Thymus (tissue), 11 donors: ENCODE measurements around the gene CTNND2. TPM values are rescaled to one million over a fixed set of nuclear protein-coding genes. Genes with fewer than 3 reads are reported as not detected.
"Not testable (repeated sequence)": the region's sequence is repeated elsewhere in the genome, so short reads cannot be mapped to it uniquely, and the experiment has no call there.

Experiments
- DNase-seq, 9 donors: peaks; one replicate each; pipeline ENCODE4 v3.0.0-alpha.2; 2013; ENCODE audit warnings: low spot score in 9 of 9, low read depth in 6 of 9, missing footprints in 1 of 9
- H3K27ac ChIP-seq, 2 donors: one replicate each; pipeline ENCODE4 v1.5.1; 2013; ENCODE audit warnings: control low read depth in 1 of 2, low read depth in 1 of 2, low read length in 1 of 2, mild to moderate bottlenecking in 1 of 2, moderate library complexity in 1 of 2
- H3K27me3 ChIP-seq, 2 donors: one replicate each; pipeline ENCODE4 v1.5.1; 2013; ENCODE audit warnings: low read length in 1 of 2; ENCODE audit not compliant: control insufficient read depth in 2 of 2, insufficient read depth in 1 of 2
- H3K36me3 ChIP-seq, 2 donors: one replicate each; pipeline ENCODE4 v1.5.1; 2013; ENCODE audit warnings: low read length in 1 of 2, mild to moderate bottlenecking in 1 of 2, moderate library complexity in 1 of 2; ENCODE audit not compliant: control insufficient read depth in 2 of 2, insufficient read depth in 2 of 2
- H3K4me1 ChIP-seq, 2 donors: one replicate each; pipeline ENCODE4 v1.5.1; 2013; ENCODE audit warnings: low read length in 2 of 2; ENCODE audit not compliant: control insufficient read depth in 2 of 2, insufficient read depth in 2 of 2
- H3K4me3 ChIP-seq, 2 donors: one replicate each; pipeline ENCODE4 v1.5.1; 2013; ENCODE audit warnings: low read length in 2 of 2, control low read depth in 1 of 2, mild to moderate bottlenecking in 1 of 2
- H3K9me3 ChIP-seq, 2 donors: one replicate each; pipeline ENCODE4 v1.5.1; 2013; ENCODE audit warnings: low read length in 1 of 2, mild to moderate bottlenecking in 1 of 2; ENCODE audit not compliant: control insufficient read depth in 2 of 2, insufficient read depth in 1 of 2
- WGBS: extraction: QIAGEN DNeasy Blood & Tissue Kit; methylation state at CpG from one replicate; pipeline ENCODE4 v1.1.7; 2013; 5-methylcytosine and 5-hydroxymethylcytosine counted together
- polyA plus RNA-seq: library from polyadenylated mRNA; stranded (reverse); fragments of 200-250 nt; gene quantifications from one replicate; pipeline ENCODE4 v1.2.3, GENCODE V29; 2013
- total RNA-seq: library from RNA; stranded (reverse); fragments of 120-200 nt; gene quantifications from one replicate; pipeline ENCODE4 v1.2.4, GENCODE V29; 2013
- donor health status: healthy.

CTNND2 gene
- total and polyA plus RNA-seq, 2 donors, result 0.41 to 0.42 TPM

GRCh38 chr5:11076945-11077613, 827.2 kb downstream of the CTNND2 start:
- Histone ChIP-seq H3K27ac (no peak overlapping the region), H3K4me3 (no peak overlapping the region), H3K27me3 (no peaks in the 10 kb centered on the region), H3K9me3 (no peaks in the 10 kb centered on the region), H3K4me1 (no peaks in the 10 kb centered on the region), H3K36me3 (no peaks in the 10 kb centered on the region)
- DNase-seq, result no peak
- WGBS, result 94% methylated on average over 4 of the region's 4 CpGs

- no peaks in the 10 kb centered on the region for H3K4me1 ChIP-seq
- 82% methylated on average over 12 of the region's 12 CpGs for WGBS
- no peaks in the 10 kb centered on the region for H3K9me3 ChIP-seq
- H3K4me3 ChIP-seq, result no peak overlapping the region
- no peaks in the 10 kb centered on the region for H3K36me3 ChIP-seq
- no peaks in the 10 kb centered on the region for H3K27me3 ChIP-seq
- no peak for DNase-seq
- H3K27ac ChIP-seq, result no peak overlapping the region
These were observed 829.0 kb downstream of the CTNND2 start for GRCh38 chr5:11075035-11075805.

- Histone ChIP-seq H3K4me3 (no peak overlapping the region), H3K27me3 (no peaks in the 10 kb centered on the region), H3K27ac (no peak overlapping the region), H3K9me3 (no peaks in the 10 kb centered on the region), H3K4me1 (no peaks in the 10 kb centered on the region), H3K36me3 (no peaks in the 10 kb centered on the region)
- no peak for DNase-seq
- 96% methylated on average over 5 of the region's 5 CpGs for WGBS
These were observed 831.7 kb downstream of the CTNND2 start for GRCh38 chr5:11072568-11072967.

GRCh38 chr5:11072076-11072475, 832.2 kb downstream of the CTNND2 start:
- DNase-seq, result no peak
- no peaks in the 10 kb centered on the region for H3K36me3 ChIP-seq
- H3K27me3 ChIP-seq, result no peaks in the 10 kb centered on the region
- 86% methylated on average over 1 of the region's 1 CpG for WGBS
- H3K4me1 ChIP-seq, result no peaks in the 10 kb centered on the region
- no peak overlapping the region for H3K4me3 ChIP-seq
- H3K27ac ChIP-seq, result no peak overlapping the region
- no peaks in the 10 kb centered on the region for H3K9me3 ChIP-seq

GRCh38 chr5:11069041-11069440, 835.2 kb downstream of the CTNND2 start:
- no peaks in the 10 kb centered on the region for H3K36me3 ChIP-seq
- no peaks in the 10 kb centered on the region for H3K9me3 ChIP-seq
- WGBS, result 95% methylated on average over 3 of the region's 3 CpGs
- H3K4me3 ChIP-seq, result no peak overlapping the region
- no peak for DNase-seq
- no peaks in the 10 kb centered on the region for H3K27me3 ChIP-seq
- no peaks in the 10 kb centered on the region for H3K4me1 ChIP-seq
- H3K27ac ChIP-seq, result no peak overlapping the region

GRCh38 chr5:11065723-11066122, 838.5 kb downstream of the CTNND2 start:
- not testable (repeated sequence) for H3K27ac ChIP-seq, DNase-seq, H3K4me3 ChIP-seq, H3K9me3 ChIP-seq, H3K27me3 ChIP-seq, H3K36me3 ChIP-seq, H3K4me1 ChIP-seq
- WGBS, result 93% methylated on average over 1 of the region's 1 CpG

- H3K27ac ChIP-seq, result no peak overlapping the region
- H3K9me3 ChIP-seq, result no peaks in the 10 kb centered on the region
- no peaks in the 10 kb centered on the region for H3K4me1 ChIP-seq
- H3K36me3 ChIP-seq, result no peaks in the 10 kb centered on the region
- WGBS, result 94% methylated on average over 4 of the region's 4 CpGs
- no peak overlapping the region for H3K4me3 ChIP-seq
- no peaks in the 10 kb centered on the region for H3K27me3 ChIP-seq
- DNase-seq, result no peak
These were observed 839.3 kb downstream of the CTNND2 start for GRCh38 chr5:11064763-11065450.

- H3K9me3 ChIP-seq, result no peaks in the 10 kb centered on the region
- H3K4me3 ChIP-seq, result no peak overlapping the region
- no peaks in the 10 kb centered on the region for H3K27me3 ChIP-seq
- no peaks in the 10 kb centered on the region for H3K36me3 ChIP-seq
- WGBS, result 85% methylated on average over 7 of the region's 7 CpGs
- DNase-seq, result no peak
- no peak overlapping the region for H3K27ac ChIP-seq
- H3K4me1 ChIP-seq, result no peaks in the 10 kb centered on the region
These were observed 841.8 kb downstream of the CTNND2 start for GRCh38 chr5:11062397-11062796.

GRCh38 chr5:11056560-11056959, 847.7 kb downstream of the CTNND2 start:
- no peaks in the 10 kb centered on the region for H3K27me3 ChIP-seq
- no peak for DNase-seq

More at GRCh38 chr5:11056560-11056959, 847.7 kb downstream of the CTNND2 start:
- no peaks in the 10 kb centered on the region for H3K36me3 ChIP-seq
- H3K4me3 ChIP-seq, result no peak overlapping the region
- no peaks in the 10 kb centered on the region for H3K9me3 ChIP-seq
- H3K4me1 ChIP-seq, result no peaks in the 10 kb centered on the region
- no peak overlapping the region for H3K27ac ChIP-seq
- 92% methylated on average over 2 of the region's 2 CpGs for WGBS
